Neuronal stem cell (in vitro differentiated cells): Measurements from ENCODE around the gene ACAD8.
"Not testable (repeated sequence)": the region's sequence is repeated elsewhere in the genome, so short reads cannot be mapped to it uniquely, and the experiment has no call there.

Source experiments
- DNase-seq: peaks from one replicate; pipeline ENCODE4 v3.0.0-alpha.2; 2013; ENCODE audit warnings: low spot score
- H2AFZ ChIP-seq: one replicate; pipeline ENCODE4 v1.6.1; 2013; ENCODE audit warnings: mild to moderate bottlenecking, low read length, inconsistent platforms
- H2AK5ac ChIP-seq: 2 replicates; pipeline ENCODE4 v1.6.1; 2013; ENCODE audit warnings: low read depth, mild to moderate bottlenecking, inconsistent platforms, low read length, moderate library complexity, mixed read lengths
- H2BK120ac ChIP-seq: 2 replicates; pipeline ENCODE4 v1.6.1; 2013; ENCODE audit warnings: low read depth, mild to moderate bottlenecking, inconsistent platforms, low read length, moderate library complexity, mixed read lengths
- H2BK12ac ChIP-seq: one replicate; pipeline ENCODE4 v1.6.1; 2013; ENCODE audit warnings: low read length, inconsistent platforms
- H2BK15ac ChIP-seq: 2 replicates; pipeline ENCODE4 v1.6.1; 2013; ENCODE audit warnings: mild to moderate bottlenecking, low read length, inconsistent platforms, mixed read lengths
- H2BK5ac ChIP-seq: one replicate; pipeline ENCODE4 v1.6.1; 2013; ENCODE audit warnings: inconsistent platforms, mild to moderate bottlenecking, low read length, moderate library complexity
- H3K14ac ChIP-seq: one replicate; pipeline ENCODE4 v1.6.1; 2013; ENCODE audit warnings: low read length, inconsistent platforms
- H3K18ac ChIP-seq: 2 replicates; pipeline ENCODE4 v1.6.1; 2013; ENCODE audit warnings: low read length, inconsistent platforms
- H3K23ac ChIP-seq: 2 replicates; pipeline ENCODE4 v1.6.1; 2013; ENCODE audit warnings: low read depth, mild to moderate bottlenecking, mixed read lengths, low read length, inconsistent platforms; ENCODE audit not compliant: poor library complexity
- H3K27ac ChIP-seq: replicated peaks from 3 replicates; pipeline ENCODE4 v1.5.1; 2013; ENCODE audit warnings: low read length, inconsistent platforms
- H3K27me3 ChIP-seq, 3 experiments: 2 replicates each; pipeline ENCODE4 v1.6.1; 2013; ENCODE audit warnings: low read length in 3 of 3, mild to moderate bottlenecking in 2 of 3, inconsistent platforms in 1 of 3, low read depth in 1 of 3, mixed read lengths in 1 of 3, moderate library complexity in 1 of 3; ENCODE audit not compliant: control insufficient read depth in 3 of 3, insufficient read depth in 3 of 3
- H3K36me3 ChIP-seq, 2 donors: replicated peaks in 1 of 2; 2 replicates each; pipeline ENCODE4 v1.6.1; 2013; ENCODE audit warnings: low read length in 2 of 2; ENCODE audit not compliant: control insufficient read depth in 2 of 2, insufficient read depth in 2 of 2
- H3K4ac ChIP-seq: 2 replicates; pipeline ENCODE4 v1.6.1; 2013; ENCODE audit warnings: inconsistent platforms, mild to moderate bottlenecking, low read length, moderate library complexity
- H3K4me1 ChIP-seq, 2 donors: 1 replicate in 1 of 2; 2 replicates in 1 of 2; pipeline ENCODE4 v1.6.1; 2013; ENCODE audit warnings: low read length in 2 of 2, low read depth in 1 of 2; ENCODE audit not compliant: control insufficient read depth in 2 of 2, insufficient read depth in 1 of 2
- H3K4me2 ChIP-seq: one replicate; pipeline ENCODE4 v1.6.1; 2013; ENCODE audit warnings: mild to moderate bottlenecking, low read length, inconsistent platforms; ENCODE audit not compliant: insufficient read depth, poor library complexity, severe bottlenecking
- H3K4me3 ChIP-seq, 2 donors: 2 replicates each; pipeline ENCODE4 v1.5.1; 2013; ENCODE audit warnings: low read length in 2 of 2, mild to moderate bottlenecking in 2 of 2, inconsistent platforms in 1 of 2, moderate library complexity in 1 of 2
- H3K79me1 ChIP-seq: one replicate; pipeline ENCODE4 v1.6.1; 2013; ENCODE audit warnings: low read depth, mild to moderate bottlenecking, inconsistent platforms, low read length, moderate library complexity
- H3K9ac ChIP-seq: one replicate; pipeline ENCODE4 v1.6.1; 2013; ENCODE audit warnings: mild to moderate bottlenecking, low read depth, low read length, inconsistent platforms; ENCODE audit not compliant: poor library complexity
- H3K9me3 ChIP-seq, 2 donors: replicated peaks in 1 of 2; 2 replicates each; pipeline versions ENCODE3 to v1.6.1; 2013; ENCODE audit warnings: low read length in 2 of 2, mild to moderate bottlenecking in 2 of 2, inconsistent platforms in 1 of 2, low read depth in 1 of 2, mixed read lengths in 1 of 2, moderate library complexity in 1 of 2; ENCODE audit not compliant: control insufficient read depth in 2 of 2, insufficient read depth in 1 of 2
- H4K8ac ChIP-seq: one replicate; pipeline ENCODE4 v1.6.1; 2013; ENCODE audit warnings: low read depth, mild to moderate bottlenecking, inconsistent platforms, low read length, moderate library complexity
- H4K91ac ChIP-seq: one replicate; pipeline ENCODE4 v1.6.1; 2013; ENCODE audit warnings: low read length, low read depth, mild to moderate bottlenecking, inconsistent platforms; ENCODE audit not compliant: poor library complexity
- WGBS, 2 donors: extraction: QIAGEN DNeasy Blood & Tissue Kit; methylation state at CpG; one replicate each; pipeline ENCODE4 v1.1.7; 2013; ENCODE audit warnings: missing lambda C conversion rate in 2 of 2, mixed read lengths in 1 of 2; ENCODE audit not compliant: insufficient read length in 2 of 2, insufficient replicate concordance in 1 of 2; ENCODE audit errors: extremely low coverage in 2 of 2; 5-methylcytosine and 5-hydroxymethylcytosine counted together

The ACAD8 gene

GRCh38 chr11:134255184-134255561 lies 1.8 kb downstream of the ACAD8 start:
- H3K4me3 ChIP-seq, H4K91ac ChIP-seq, H3K14ac ChIP-seq, H3K4me2 ChIP-seq, H2BK12ac ChIP-seq, H3K79me1 ChIP-seq, H2BK5ac ChIP-seq, H2AFZ ChIP-seq, H2BK120ac ChIP-seq, H3K9me3 ChIP-seq, H3K4me1 ChIP-seq, H3K27ac ChIP-seq, H3K9ac ChIP-seq, H4K8ac ChIP-seq, H3K18ac ChIP-seq, H2BK15ac ChIP-seq, H3K27me3 ChIP-seq, H3K4ac ChIP-seq, DNase-seq, H3K23ac ChIP-seq, H2AK5ac ChIP-seq: not testable (repeated sequence)
- H3K36me3 ChIP-seq: peaks cover 10 to 47% of the 10 kb centered on the region in 2 donors
- WGBS, 2 donors: no CpG with 5 or more reads among the region's 5 CpGs

- DNase-seq: no peak
- no peak overlapping the region for H2BK15ac ChIP-seq
Observed at GRCh38 chr11:134257101-134257500, 3.7 kb downstream of the ACAD8 start.

GRCh38 chr11:134258577-134258976 lies 5.2 kb downstream of the ACAD8 start:
- H3K23ac ChIP-seq: no peak overlapping the region
- H3K4ac ChIP-seq: no peak overlapping the region
- no peak overlapping the region for H2BK5ac ChIP-seq
- no peaks in the 10 kb centered on the region for H3K27me3 ChIP-seq
- H3K4me2 ChIP-seq: no peak overlapping the region
- DNase-seq: no peak
- H4K8ac ChIP-seq: no peak overlapping the region
- no peak overlapping the region for H2AFZ ChIP-seq
- no peak overlapping the region for H3K14ac ChIP-seq
- H3K18ac ChIP-seq: no peak overlapping the region
- no peak overlapping the region for H4K91ac ChIP-seq
- H3K36me3 ChIP-seq: peaks cover 22 to 63% of the 10 kb centered on the region in 2 donors
- H2BK12ac ChIP-seq: no peak overlapping the region
- WGBS, 2 donors: no CpG with 5 or more reads among the region's 4 CpGs
- no peak overlapping the region for H3K9ac ChIP-seq
- no peak overlapping the region for H3K27ac ChIP-seq
- no peak overlapping the region for H2BK120ac ChIP-seq
- H2AK5ac ChIP-seq: no peak overlapping the region
- H3K9me3 ChIP-seq: no peaks in the 10 kb centered on the region
- H2BK15ac ChIP-seq: no peak overlapping the region
- no peak overlapping the region for H3K4me3 ChIP-seq
- peaks cover 0 to 3% of the 10 kb centered on the region in 2 donors for H3K4me1 ChIP-seq
- H3K79me1 ChIP-seq: no peaks in the 10 kb centered on the region

More at GRCh38 chr11:134257101-134257500, 3.7 kb downstream of the ACAD8 start:
- WGBS, 2 donors: no CpG with 5 or more reads among the region's 11 CpGs
- H3K9ac ChIP-seq: no peak overlapping the region
- peaks cover 16 to 48% of the 10 kb centered on the region in 2 donors for H3K36me3 ChIP-seq
- H3K27ac ChIP-seq: no peak overlapping the region
- H3K18ac ChIP-seq: no peak overlapping the region
- H3K4ac ChIP-seq: no peak overlapping the region
- H4K91ac ChIP-seq: no peak overlapping the region
- H3K27me3 ChIP-seq: no peaks in the 10 kb centered on the region
- H3K79me1 ChIP-seq: no peaks in the 10 kb centered on the region
- no peak overlapping the region for H2AFZ ChIP-seq
- H3K4me3 ChIP-seq: no peak overlapping the region
- H3K4me1 ChIP-seq: peaks cover 0 to 3% of the 10 kb centered on the region in 2 donors
- H2BK12ac ChIP-seq: no peak overlapping the region
- no peak overlapping the region for H2BK5ac ChIP-seq
- no peaks in the 10 kb centered on the region for H3K9me3 ChIP-seq
- H3K4me2 ChIP-seq: no peak overlapping the region
- no peak overlapping the region for H2BK120ac ChIP-seq
- no peak overlapping the region for H2AK5ac ChIP-seq
- H4K8ac ChIP-seq: no peak overlapping the region
- H3K23ac ChIP-seq: no peak overlapping the region
- no peak overlapping the region for H3K14ac ChIP-seq

- Histone ChIP-seq H2AK5ac (no peak overlapping the region), H3K23ac (no peak overlapping the region), H3K36me3 (peaks cover 22 to 64% of the 10 kb centered on the region in 2 donors), H3K4me2 (no peak overlapping the region), H3K79me1 (no peaks in the 10 kb centered on the region), H4K8ac (no peak overlapping the region), H3K18ac (no peak overlapping the region), H2BK120ac (no peak overlapping the region), H3K4me3 (no peak overlapping the region), H4K91ac (no peak overlapping the region), H2BK12ac (no peak overlapping the region), H3K9me3 (no peaks in the 10 kb centered on the region), H3K9ac (no peak overlapping the region), H3K27ac (no peak overlapping the region), H3K4ac (no peak overlapping the region), H3K14ac (no peak overlapping the region), H3K27me3 (no peaks in the 10 kb centered on the region), H3K4me1 (no peaks in the 10 kb centered on the region), H2BK15ac (no peak overlapping the region), H2AFZ (no peak overlapping the region), H2BK5ac (no peak overlapping the region)
- no peak for DNase-seq
Observed at GRCh38 chr11:134260503-134260902, 7.1 kb downstream of the ACAD8 start.
